HG03439 (cell line): Measurements from ENCODE around the gene TNFSF10.
"Not testable (repeated sequence)": the region's sequence is repeated elsewhere in the genome, so short reads cannot be mapped to it uniquely, and the experiment has no call there.

ENCODE experiments used
- ATAC-seq: cut with Tn5 transposase; IDR thresholded peaks from one replicate; pipeline ENCODE4 v1.9.1; 2021; ENCODE audit warnings: mild to moderate bottlenecking, moderate library complexity; ENCODE audit not compliant: unreplicated experiment

TNFSF10 gene

DNA sequence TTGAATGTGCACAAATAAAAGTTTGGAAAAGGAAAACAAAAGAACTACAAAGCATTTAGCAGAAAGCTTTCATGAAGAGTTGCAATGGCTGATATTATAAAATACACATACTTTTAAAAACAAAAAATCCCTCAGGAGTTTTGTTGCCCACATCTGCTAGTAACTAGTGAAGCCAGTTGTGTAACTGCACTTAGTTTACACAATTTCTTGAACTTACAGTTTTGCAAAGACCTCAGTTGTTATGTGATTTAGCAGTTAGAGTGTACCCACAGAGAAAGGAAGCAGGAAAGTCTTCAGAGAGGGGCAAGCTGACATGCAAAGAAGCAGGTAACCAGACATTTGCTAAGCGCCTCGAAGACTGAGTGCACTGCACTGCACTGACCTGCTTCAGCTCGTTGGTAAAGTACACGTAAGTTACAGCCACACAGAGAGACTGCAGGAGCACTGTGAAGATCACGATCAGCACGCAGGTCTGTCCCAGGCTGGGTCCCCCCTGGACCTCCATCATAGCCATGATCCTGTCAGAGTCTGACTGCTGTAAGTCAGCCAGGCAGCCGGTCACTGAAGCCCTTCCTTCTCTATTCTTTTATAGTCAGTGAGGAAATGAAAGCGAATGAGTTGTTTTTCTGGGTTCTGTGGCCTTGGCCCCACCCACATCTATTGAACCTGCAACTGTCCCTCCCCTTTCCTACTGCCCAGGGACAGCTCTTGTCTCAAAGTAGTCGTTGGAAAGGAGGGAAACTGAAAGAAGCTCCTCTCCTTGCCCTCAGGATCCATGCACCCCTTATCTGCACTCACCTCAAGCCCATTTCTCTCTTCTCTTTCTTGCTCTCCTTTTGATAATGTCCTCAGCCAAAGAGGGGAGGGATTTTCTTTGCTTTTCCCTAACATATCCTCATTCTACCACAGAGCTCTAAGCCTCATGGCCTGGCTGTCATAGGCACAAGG lies at the start of gene TNFSF10:
Gene TNFSF10, minus strand, starts transcription at position 560 of the 948 bp plus-strand sequence. Its CDS starts 46 bp downstream, at position 514.
- ATAC-seq: peak; percentile 94

DNA sequence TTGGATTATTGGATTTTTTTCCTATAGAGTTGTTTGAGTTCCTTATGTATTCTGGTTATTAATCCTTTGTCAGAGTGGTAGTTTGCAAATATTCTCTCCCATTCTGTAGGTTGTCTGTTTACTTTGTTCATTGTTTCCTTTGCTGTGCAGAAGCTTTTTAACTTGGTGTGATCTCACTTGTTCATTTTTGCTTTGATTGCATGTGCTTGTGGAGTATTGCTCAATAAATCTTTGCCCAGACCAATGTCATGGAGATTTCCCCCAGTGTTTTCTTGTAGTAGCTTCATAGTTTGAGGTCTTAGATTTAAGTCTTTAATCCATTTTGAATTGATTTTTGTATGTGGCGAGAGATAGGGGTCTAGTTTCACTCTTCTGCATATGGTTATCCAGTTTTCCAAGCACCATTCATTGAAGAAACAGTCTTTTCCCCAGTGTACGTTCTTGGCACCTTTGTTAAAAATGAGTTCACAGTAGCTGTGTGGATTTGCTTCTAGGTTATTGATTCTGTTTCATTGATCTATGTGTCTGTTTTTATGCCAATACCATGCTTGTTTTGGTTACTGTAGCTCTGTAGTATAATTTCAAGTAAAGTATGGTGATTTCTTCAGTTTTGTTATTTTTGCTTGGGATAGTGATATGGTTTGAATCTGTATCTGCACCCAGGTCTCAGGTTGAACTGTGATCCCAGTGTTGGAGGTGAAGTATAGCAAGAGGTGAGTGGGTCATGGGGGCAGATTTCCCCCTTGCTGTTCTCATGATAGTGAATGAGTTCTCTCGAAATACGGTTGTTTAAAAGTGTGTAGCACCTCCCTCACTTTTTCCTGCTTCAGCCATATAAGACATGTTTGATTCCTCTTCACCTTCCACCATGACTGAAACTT lies 46.1 kb upstream of the TNFSF10 start:
- no peak for ATAC-seq

DNA sequence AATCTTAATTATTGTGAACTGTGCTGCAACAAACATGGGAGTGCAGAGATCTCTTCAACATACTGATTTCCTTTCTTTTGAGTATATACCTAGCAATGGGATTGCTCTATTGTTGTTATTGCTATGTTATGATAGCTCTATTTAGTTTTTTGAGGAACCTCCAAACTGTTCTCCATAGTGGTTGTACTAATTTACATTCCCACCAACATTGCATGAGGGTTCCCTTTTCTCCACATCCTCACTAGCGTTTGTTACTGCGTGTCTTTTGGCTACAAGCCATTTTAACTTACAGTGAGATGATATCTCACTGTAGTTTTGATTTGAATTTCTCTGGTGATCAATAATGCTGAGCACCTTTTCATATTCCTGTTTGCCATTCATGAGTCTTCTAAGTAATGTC lies 45.5 kb upstream of the TNFSF10 start:
- no peak for ATAC-seq

DNA sequence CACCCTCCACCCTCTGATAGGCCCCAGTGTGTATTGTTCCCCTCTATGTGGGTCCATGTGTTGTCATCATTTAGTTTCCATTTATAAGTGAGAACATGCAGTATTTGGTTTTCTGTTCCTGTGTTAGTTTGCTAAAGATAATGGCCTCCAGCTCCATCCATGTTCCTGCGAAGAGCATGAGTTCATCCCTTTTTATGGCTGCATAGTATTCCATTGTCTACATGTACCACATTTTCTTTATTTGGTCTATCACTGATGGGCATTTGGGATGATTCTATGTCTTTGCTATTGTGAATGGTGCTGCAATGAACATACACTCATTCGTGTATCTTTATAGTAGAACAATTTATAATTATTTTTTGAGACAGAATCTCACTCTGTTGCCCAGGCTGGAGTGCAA lies 43.6 kb upstream of the TNFSF10 start:
- not testable (repeated sequence) for ATAC-seq

DNA sequence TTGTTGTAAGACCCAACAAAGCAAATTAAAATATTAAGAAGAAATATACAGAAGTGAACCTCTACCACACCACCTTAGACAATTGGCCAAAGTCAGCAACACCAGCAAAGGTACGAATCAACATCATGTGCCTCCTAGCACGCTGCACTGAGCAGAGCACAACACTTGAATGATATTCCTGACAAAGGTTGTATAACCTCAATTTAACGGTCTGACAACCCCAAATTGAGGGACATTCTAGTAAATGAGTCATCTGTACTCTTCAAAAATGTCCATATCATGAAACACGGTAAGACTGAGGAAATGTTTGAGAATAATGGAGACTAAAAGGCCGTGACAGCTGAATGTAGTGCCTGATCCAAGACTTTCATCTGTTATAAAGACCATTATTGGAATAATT lies 41.3 kb upstream of the TNFSF10 start:
- no peak for ATAC-seq

DNA sequence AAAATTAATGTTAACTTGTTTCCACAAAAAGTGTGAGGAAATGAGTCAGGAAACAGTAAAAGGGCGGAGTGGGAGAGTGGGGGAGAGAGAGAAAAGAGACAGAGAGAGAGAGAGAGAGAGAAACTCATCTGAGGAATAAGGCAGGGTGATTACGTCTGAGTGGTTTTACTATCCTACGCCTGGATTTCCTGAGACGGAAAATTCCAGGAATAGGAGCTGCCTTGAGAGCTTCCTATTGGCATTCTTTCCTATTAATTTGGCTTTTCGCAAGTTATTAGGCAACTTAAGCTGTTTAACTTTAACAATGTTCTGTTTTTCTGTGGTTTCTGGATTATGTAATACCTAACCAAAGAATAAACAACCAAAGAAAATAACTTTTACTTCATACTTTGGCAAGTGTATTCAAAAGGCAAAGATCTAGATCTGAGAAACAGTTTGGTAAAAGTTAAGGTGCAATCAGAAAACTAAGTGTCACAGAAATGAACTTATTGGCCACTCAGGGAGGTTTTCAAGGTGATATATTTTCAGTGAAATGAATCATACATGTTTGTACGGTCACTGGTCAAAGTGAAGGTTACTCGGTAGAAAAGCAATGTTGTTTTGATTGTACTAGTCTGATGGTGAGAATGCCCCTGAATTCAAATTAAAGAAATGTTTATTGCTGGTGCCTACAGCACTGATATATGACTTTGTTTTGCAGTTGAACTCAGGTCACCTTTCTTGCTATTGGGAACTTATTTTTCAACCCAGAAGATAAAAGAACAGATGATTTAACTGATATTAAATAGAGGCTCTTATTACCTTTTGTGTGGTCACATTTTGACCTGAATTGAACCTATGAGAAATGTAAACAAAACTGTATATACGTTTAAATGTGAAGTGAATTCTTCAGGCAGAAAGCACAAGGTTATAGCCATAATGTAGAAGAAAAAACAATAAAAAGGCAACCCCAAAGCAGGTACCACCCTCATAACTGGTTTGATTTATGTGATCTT lies 39.9 kb upstream of the TNFSF10 start:
- ATAC-seq: peak; percentile 65

DNA sequence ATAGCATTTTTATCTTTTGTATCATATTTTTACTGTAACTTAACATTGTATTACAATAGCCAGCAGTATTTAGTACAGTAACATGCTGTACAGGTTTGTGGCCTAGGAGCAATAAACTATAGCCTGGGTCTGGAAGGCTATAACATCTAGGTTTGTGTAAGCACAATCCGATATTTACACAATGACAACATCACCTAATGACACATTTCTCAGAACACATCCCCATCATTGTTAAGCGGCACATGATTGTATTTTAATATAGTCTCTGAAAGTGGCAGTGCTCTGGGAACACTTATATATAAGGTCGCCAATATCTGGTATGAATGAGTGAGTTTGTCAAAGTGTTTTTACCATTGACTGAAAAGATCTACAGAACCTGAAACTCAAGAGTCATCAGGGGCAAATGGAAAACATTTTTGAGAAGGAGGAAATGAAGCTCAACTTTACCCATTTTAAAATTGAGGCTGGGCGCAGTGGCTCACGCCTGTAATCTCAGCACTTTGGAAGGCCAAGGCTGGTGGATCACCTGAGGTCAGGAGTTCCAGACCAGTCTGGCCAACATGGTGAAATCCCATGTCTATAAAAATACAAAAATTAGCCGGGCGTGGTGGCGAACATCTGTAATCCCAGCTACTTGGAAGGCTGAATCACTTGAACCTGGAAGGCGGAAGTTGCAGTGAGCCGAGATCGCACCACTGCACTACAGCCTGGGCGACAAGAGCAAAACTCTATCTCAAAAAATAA lies 38.8 kb upstream of the TNFSF10 start:
- no peak for ATAC-seq

DNA sequence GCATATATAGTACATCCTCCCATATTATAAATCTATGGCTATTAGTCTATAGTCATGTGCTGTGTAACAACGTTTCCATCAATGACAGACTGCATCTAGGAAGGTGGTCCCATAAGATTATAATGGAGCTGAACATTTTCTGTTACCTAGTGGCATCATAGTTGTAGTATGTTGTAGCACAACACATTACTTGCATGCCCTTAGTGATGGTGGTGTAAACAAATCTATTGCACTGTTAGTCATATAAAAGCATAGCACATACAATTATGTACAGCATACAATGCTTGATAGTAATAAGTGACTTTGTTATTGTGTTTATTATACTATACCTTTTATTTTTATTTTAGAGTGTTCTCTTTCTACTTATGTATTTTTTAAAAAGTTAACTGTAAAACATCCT lies 37.4 kb upstream of the TNFSF10 start:
- no peak for ATAC-seq

DNA sequence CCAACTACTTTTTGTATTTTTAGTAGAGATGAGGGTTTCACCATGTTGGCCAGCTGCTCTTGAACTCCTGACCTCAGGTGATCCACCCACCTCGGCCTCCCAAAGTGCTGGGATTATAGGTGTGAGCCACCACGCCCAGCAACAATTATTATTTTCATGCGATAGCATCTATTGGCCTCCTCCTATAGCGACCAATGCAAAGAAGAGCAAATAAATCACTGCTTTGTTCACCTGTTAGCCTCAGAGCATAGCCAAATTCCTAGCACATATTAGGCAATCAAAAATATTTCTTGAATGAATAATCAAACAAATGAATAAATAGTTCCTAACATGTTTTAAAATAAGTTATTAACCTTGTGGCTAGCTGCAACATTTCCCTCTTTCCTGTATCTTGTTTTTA lies 36.8 kb upstream of the TNFSF10 start:
- ATAC-seq: no peak

DNA sequence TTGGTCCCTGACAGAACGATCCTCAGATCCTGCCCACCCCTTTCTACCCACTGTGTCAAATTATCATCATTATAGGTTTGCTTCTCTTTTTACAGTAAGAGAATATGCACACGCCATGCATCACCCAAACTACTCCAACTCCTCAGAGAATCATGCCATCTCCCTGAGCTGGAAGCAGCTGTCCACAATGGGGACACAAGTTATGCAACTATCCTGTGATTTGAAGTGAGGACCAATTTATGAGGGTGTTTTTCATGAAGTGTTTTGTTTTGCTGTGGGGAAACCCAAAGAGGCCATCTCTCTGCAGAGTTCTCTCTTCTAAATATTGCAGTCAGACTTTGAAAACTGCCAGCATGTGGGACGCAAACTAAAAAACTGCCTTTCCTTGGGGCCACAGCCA lies 35.8 kb upstream of the TNFSF10 start:
- ATAC-seq: no peak

DNA sequence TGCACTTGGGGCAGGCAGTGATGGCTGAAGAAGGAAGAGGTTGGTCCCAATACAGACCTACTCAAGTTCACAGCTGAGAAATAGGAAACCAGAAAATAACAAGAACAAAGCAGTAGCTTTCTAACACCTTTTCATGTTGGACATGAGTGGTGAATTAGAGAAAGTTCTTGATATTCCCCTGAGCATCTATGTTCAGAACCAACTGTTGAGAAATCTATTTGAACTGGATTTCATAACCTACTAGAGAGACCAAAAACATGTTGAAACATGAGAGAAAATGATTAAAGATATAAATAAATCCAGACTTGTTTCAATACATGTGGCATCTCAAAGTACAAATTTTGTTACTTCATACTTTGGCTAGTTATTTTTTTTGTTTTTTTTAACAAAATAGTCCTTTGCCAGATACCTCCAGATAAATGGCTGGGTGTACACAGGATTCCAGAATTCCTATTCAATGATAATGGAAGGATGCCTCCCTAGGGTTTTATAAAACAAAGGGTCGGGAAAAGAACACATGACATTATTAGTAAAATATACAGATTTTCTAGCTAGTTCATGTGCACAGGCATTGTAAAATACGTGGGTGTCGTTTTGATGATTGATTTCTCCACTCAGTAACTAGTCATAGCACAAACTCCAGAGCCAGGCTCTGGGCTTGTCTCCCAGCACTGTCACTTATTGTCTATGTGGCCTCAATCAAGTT lies 34.4 kb upstream of the TNFSF10 start:
- ATAC-seq: no peak

DNA sequence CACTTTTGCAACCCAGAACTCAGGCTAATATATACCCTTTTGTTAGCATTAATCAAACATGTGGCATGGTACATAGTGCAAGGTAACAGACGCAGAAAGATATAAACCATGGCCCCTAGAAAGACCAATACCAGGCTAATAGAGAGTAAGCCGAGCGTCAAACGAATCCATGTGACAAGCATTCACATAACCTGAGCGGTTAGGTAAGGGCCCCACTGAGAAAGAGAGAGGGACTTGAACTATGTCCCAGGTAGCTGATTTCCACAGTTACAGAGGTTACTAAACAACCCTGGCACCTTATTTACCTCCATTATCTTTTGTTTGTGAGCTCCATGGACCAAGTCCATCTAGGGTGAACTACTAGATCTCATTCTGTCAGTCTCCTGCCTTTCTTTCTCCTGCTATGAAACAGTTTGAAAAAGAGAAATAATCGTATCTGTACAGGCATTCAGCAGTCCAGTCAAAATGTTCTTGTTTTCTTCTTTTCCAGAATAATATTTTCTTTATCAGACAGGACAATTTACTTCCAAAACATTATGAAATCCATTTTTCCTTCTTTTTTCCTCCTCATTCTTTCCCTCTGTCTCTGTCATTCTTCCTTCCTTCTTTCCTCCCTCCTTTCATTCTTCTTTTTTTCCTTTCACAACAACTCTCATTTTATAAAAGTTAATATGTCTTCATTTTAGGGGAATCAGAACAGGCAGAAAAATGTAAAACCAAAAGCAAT lies 30.5 kb upstream of the TNFSF10 start:
- ATAC-seq: no peak

DNA sequence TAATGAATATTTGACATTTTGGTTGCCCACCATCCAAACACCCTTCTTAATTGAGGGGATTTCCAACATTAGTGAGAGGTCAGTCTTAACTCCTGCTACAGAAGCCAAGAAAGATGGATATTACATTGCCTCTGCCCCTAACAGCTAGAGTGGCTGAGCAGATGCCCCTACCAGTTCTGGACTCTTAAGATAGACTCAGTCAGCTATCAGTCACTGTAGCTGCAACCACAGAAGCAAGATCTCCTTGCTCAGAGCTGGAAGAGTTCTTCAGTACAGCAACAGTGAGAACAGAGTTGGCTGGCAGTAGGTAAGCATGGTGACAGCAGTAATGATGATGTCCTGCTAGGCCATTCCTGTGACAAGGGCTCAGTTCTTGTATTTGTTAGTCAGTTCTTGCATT lies 29.4 kb upstream of the TNFSF10 start:
- no peak for ATAC-seq

DNA sequence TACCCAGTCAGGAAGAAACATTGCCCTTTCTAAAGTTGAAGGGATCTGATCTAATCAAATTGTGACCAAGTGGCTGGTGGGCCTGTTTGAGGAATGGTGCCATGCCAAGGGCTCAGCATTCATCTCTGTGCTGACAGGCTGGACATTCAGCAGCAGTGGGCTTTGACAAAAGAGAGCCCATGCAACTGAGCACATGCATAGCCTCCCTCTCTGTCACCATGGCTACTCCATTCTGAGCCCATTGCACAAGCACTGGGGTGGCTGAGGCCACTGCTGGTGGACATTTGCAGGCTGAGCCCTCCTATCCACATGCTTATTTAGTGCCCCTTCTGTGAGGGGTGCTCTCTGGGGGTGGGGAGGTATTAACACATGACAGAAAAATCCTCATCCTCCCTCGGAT lies 28.6 kb upstream of the TNFSF10 start:
- no peak for ATAC-seq

DNA sequence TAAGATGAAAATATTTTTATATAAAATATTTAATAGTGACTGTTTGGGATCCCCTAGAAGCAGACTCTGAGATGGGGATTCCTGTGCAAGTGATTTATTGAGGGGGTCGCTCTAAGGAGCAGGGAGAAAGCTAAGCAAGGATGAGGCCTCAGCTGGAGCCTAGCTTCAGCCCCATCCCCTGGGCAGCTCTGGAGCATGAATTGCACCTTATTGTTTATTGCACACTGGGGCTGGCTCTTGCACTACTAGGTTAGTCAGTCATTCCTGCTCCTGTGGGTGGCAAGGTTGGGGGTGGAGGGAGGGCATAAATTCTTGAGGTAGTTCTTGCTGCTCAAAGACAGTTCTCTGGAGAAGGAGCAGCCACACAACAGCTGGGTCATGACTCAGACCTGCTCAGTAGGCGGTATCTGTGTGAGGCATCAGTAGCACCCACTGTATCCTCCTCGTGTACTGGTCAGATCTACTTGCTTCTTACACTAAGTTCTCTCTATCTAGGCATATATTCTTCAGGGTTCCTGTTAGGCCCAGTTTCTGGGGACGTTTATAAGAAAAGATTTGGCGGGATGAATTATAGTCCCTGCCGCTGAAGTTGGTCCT lies 27.2 kb upstream of the TNFSF10 start:
- no peak for ATAC-seq

DNA sequence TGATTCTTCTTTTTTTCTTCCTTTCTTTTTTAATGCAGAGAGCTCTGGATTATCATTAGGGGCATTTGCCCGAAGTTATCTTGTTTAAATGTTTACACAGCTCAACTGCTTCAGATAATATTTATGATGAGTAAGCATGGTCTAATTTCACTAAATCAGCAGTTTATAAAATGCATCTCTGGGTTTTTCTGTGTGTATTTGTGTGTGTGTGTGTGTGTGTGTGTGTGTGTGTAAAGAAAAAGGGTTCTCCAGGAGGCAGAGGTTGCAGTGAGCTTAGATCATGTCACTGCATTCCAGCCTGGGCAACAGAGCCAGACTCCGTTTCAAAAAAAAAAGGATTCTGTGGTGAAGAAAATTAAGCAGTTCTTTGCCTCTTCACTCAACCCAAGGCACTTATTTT lies 25.9 kb upstream of the TNFSF10 start:
- no peak for ATAC-seq

DNA sequence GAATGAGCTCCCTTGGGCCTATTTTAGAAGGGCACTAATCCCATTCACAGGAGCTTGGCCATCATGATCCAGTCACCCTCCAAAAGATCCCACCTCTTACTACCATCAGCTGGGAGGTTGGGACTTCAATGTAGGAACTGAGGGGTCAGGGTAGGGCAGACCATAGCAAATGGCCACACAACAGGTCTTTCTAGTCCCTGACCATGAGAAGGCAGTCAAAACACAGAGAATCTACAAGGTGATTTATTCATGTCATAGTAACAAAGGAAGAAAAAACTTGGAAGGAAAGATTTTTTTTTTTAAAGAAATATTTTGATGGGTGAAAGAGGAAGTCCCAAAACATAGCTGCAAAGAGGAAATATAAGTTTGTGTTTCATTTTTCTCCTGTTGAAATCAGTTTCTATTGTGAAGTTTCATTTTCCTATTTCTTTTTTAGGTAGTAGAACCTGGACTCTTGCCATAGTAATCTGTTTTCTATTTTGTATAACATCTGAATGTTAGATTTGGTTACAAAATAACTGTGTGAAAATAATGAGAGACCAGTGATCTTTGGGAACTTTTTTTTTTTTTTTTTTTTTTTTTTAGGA lies 23.5 kb upstream of the TNFSF10 start:
- no peak for ATAC-seq

DNA sequence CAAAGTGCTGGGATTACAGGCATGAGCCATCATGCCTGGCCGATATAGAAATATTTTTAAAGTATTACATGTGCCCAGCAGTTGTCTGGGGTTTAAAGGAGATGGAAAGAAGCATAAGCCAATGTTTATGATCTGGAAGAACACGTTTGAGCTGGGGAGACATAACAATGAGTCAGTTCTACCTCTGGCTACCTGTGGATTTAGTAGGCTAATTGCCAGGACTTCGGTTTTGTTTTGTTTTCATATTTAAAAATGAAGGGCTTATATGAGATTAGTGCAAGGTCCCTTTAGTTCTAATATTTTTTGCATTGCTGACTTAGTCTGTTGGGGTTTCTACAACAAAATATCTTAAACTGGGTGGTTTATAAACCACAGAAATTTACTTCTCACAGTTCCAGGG lies 22.9 kb upstream of the TNFSF10 start:
- no peak for ATAC-seq
